Measurements from ENCODE around the gene SLC38A6.
A peak's percentile ranks its signal among the peaks of the same experiment; 100 is the strongest.

Gene SLC38A6

DNA sequence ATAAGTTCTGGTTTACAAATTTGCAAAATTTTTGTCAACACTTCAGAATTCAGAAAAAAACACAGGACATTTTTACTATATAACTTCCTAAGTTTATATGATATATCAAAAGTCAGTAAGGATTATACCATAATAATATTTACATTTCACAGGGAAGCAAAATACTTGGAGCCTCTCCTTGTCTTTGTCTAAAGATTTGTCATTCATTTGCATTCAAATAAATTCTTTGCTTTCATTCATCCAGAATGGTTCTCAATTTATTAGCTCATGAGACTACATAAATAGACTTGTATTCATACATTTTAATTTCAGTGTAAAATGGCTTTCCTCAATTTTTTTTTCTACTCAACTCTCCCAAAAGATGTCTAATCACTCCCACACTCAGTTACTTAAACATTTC lies 96.4 kb downstream of the SLC38A6 start:
- peaks cover 48% of the 10 kb centered on the region for H3K36me3 Mint-ChIP-seq (ENCODE audit: low read depth)
- TF ChIP-seq, protein P1, sequence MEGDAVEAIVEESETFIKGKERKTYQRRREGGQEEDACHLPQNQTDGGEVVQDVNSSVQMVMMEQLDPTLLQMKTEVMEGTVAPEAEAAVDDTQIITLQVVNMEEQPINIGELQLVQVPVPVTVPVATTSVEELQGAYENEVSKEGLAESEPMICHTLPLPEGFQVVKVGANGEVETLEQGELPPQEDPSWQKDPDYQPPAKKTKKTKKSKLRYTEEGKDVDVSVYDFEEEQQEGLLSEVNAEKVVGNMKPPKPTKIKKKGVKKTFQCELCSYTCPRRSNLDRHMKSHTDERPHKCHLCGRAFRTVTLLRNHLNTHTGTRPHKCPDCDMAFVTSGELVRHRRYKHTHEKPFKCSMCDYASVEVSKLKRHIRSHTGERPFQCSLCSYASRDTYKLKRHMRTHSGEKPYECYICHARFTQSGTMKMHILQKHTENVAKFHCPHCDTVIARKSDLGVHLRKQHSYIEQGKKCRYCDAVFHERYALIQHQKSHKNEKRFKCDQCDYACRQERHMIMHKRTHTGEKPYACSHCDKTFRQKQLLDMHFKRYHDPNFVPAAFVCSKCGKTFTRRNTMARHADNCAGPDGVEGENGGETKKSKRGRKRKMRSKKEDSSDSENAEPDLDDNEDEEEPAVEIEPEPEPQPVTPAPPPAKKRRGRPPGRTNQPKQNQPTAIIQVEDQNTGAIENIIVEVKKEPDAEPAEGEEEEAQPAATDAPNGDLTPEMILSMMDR (IDR thresholded peaks at IDR 0.05) = no peak
- no peak overlapping the region for H3K4me3 Mint-ChIP-seq
- H3K27me3 Mint-ChIP-seq (ENCODE audit: low read depth, poor library complexity) = peaks cover 5% of the 10 kb centered on the region
- no peak overlapping the region for H3K27ac Mint-ChIP-seq
- peaks cover 6% of the 10 kb centered on the region for H3K9me3 Mint-ChIP-seq
- H3K4me1 Mint-ChIP-seq = peaks cover 38% of the 10 kb centered on the region
- DNase-seq = no peak

DNA sequence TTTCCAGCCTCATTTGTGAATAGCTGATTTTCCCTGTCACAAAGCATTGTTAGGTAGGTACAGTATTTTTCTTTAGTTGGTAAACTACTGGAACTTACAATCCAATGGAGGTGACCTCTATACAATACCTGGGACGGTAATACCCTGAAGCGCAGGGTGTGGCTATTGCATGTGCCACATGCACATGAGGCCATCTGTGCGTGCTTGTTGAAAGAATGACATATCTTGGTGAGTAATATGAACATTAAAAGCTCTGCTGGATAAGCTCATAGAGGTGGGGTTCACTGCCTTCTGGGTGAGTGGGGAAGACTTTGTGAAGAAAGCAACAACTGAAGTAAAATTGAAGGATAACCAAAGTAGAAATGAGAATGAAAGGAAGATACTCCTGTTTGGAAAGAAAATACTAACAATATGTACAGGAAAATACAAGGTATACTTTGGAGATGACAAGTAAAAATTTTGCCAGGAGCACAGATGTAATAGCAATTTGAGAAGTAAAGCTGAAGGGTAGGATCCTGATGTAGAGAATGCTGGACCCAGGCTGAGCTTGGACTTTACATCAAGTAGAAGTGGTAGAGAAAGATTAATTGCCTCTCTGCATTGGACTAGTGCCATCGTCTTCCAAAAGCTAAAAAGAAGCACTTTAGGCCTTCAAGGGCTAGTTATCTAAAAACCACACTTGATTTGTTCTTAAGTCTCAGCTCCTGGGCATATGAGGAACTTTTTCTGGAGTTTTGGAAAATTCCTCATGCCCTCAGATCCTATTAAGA lies 97.1 kb downstream of the SLC38A6 start:
- TF ChIP-seq, protein P1 (IDR thresholded peaks at IDR 0.05) = no peak
- peak overlapping the region; percentile 1 for H3K27ac Mint-ChIP-seq
- peaks cover 43% of the 10 kb centered on the region for H3K4me1 Mint-ChIP-seq
- DNase-seq = no peak
- peaks cover 5% of the 10 kb centered on the region for H3K27me3 Mint-ChIP-seq (ENCODE audit: low read depth, poor library complexity)
- peaks cover 41% of the 10 kb centered on the region for H3K36me3 Mint-ChIP-seq (ENCODE audit: low read depth)
- peaks cover 6% of the 10 kb centered on the region for H3K9me3 Mint-ChIP-seq
- no peak overlapping the region for H3K4me3 Mint-ChIP-seq

DNA sequence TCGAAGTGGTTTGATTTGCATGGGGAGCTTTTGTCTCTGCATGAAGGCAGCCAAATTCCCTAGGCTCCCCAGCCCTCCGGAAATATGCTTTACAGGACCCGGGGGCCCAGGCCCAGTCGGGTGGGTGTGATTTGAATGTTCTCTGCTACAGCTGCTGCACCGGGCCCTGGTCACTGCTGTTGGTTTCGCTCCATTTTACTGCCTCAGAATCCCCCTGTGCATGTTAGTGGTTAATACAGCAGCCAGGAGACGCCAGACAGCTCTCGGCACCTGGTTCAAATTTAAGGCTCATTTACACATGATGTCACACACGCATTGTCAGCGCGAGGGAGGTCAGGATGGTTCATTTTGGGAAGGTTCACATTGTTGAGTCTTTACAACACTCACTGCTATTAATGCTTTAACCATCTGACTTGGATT lies 99.6 kb downstream of the SLC38A6 start:
- Mint-ChIP-seq H3K27ac (peak overlapping the region; percentile 77), H3K9me3 (peaks cover 14% of the 10 kb centered on the region), H3K4me3 (no peak overlapping the region), H3K27me3 (ENCODE audit: low read depth, poor library complexity) (peaks cover 5% of the 10 kb centered on the region), H3K36me3 (ENCODE audit: low read depth) (peaks cover 42% of the 10 kb centered on the region), H3K4me1 (peaks cover 43% of the 10 kb centered on the region)
- TF ChIP-seq, protein P1 (IDR thresholded peaks at IDR 0.05) = no peak
- DNase-seq = no peak

DNA sequence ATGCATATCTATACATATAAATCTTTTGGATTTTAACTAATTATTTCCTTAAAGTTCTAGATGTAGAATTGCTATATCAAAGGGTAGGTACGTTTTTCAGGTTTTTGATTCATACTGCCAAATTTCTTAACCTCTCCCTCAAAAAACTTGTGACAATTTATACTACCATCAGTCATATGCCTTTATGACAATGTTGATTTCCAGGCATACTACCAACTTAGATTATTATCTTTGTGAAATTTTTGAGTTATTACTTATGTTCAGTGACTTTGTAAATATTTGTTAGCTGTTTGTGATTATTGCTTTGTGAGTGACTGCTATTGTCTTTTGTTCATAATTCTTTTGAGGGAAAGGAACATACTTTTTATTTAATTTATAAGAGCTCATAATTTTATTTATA lies 107.0 kb downstream of the SLC38A6 start:
- TF ChIP-seq, protein P1 (IDR thresholded peaks at IDR 0.05) = no peak
- no peak overlapping the region for H3K4me3 Mint-ChIP-seq
- peaks cover 43% of the 10 kb centered on the region for H3K36me3 Mint-ChIP-seq (ENCODE audit: low read depth)
- DNase-seq = no peak
- H3K9me3 Mint-ChIP-seq = peaks cover 34% of the 10 kb centered on the region
- peaks cover 2% of the 10 kb centered on the region for H3K27me3 Mint-ChIP-seq (ENCODE audit: low read depth, poor library complexity)
- H3K27ac Mint-ChIP-seq = no peak overlapping the region
- H3K4me1 Mint-ChIP-seq = peaks cover 30% of the 10 kb centered on the region

DNA sequence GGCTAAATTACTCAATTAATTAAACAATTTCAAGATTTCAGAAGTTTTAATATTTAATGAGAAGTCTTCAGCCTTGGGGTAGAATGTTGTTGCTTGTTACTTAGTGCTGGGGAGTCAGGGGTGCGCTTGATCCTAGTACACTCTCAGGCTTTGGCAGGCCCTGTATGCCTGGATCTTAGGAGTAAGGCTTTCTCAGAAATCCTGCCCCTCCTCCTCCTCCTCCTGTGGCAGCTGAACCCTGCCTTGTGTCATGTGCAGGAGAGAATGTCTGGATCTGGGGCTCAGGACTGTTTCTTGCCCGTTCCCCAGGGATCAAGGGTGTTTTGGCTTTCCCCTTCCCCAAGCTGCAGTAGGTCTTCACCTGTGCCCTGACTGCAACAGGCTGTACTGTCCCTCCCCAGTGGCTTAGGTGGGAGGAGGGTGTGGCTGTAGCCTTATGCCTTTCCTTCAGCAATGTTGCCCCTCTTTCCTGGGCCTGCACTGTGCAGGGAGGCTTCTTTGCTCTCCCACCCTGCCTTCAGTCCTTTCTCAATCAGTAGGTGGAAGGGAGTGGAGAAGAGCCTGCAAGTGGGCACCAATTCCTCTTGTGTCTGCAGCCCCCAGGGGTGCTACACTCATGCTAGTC lies 108.2 kb downstream of the SLC38A6 start:
- TF ChIP-seq, protein P1 (IDR thresholded peaks at IDR 0.05) = no peak
- H3K27me3 Mint-ChIP-seq (ENCODE audit: low read depth, poor library complexity) = peaks cover 2% of the 10 kb centered on the region
- H3K36me3 Mint-ChIP-seq (ENCODE audit: low read depth) = peaks cover 42% of the 10 kb centered on the region
- DNase-seq = no peak
- peak overlapping the region; percentile 77 for H3K27ac Mint-ChIP-seq
- no peak overlapping the region for H3K4me3 Mint-ChIP-seq
- H3K9me3 Mint-ChIP-seq = peaks cover 43% of the 10 kb centered on the region
- H3K4me1 Mint-ChIP-seq = peaks cover 30% of the 10 kb centered on the region
